HG03064 (cell line): ENCODE results near the gene SPEM2.
"Not testable (repeated sequence)": the region's sequence is repeated elsewhere in the genome, so short reads cannot be mapped to it uniquely, and the experiment has no call there.

ENCODE experiments used
- ATAC-seq: cut with Tn5 transposase; IDR thresholded peaks from one replicate; pipeline ENCODE4 v1.9.1; 2021; ENCODE audit warnings: low read depth; ENCODE audit not compliant: unreplicated experiment

Gene SPEM2

DNA sequence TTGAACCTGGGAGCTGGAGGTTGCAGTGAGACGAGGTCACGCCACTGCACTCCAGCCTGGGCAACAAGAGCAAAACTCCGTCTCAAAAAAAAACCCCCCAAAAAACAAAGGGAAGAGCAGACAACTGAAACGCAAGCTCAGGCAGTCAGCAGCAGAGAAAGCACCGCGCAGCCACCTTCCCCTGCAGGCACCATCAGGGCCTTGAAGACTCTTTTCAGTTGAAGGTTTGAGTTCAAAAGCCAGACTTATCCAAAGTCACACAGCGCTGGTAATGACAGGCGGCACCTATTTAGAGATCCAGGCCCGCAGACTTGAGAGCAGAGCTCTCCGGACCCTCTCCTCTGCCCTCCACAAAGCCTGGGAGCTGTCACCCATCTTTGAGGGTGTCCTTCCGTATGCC lies 42.9 kb downstream of the SPEM2 start:
- no peak for ATAC-seq

DNA sequence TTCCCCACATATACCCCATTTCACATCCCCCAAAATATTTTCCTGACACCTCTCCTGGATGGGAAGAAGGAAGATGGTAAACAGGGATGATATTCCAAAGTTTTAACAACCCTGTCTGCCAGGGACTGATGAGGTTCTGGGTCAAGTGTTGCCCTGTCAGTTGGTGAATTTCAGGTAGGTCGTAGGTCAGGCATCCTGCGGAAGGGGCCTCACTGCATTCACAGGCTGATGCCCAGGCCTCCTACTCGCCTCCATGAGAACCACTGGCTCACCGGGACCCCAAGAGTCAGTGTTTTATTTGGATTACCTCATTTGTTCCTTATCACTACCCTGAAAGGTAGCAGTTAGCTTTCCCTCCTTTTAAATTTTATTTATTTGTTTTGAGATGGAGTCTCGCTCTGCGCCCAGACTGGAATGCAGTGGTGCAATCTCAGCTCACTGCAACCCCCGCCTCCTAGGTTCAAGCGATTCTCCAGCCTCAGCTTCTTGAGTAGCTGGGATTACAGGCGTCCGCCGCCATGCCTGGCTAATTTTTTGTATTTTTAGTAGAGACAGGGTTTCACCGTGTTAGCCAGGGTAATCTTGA lies 43.5 kb downstream of the SPEM2 start:
- ATAC-seq = no peak

DNA sequence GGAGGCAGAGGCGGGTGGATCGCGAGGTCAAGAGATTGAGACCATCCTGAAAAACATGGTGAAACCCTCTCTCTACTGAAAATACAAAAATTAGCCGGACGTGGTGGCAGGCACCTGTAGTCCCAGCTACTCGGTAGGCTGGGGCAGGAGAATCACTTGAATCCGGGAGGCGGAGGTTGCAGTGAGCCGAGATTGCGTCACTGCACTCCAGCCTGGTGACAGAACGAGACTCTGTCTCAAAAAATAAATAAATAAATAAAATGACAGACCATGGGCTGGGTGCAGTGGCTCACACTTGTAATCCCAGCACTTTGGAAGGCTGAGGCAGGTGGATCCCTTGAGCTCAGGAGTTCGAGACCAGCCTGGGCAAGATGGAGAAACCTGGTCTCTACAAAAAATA lies 44.4 kb downstream of the SPEM2 start:
- not testable (repeated sequence) for ATAC-seq

DNA sequence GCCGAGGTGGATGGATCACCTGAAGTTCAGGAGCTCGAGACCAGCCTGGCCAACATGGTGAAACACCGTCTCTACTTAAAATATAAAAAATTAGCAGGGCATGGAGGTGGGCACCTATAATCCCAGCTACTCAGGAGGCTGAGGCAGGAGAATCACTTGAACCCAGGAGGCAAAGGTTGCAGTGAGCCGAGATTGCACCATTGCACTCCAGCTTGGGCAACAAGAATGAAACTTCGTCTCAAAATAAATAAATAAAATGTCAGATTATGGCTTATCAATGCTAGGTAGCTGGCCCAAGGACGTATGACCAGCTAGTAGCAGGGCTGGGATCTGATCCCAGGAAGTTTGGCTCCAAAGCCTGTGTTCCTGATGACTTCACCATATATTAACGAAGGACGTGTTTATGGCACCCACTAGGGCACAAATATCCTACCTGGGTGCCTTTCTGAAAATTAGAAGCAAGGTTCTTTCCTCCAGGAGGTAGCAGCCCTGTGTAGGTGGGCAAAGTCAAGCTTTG lies 45.1 kb downstream of the SPEM2 start:
- not testable (repeated sequence) for ATAC-seq

DNA sequence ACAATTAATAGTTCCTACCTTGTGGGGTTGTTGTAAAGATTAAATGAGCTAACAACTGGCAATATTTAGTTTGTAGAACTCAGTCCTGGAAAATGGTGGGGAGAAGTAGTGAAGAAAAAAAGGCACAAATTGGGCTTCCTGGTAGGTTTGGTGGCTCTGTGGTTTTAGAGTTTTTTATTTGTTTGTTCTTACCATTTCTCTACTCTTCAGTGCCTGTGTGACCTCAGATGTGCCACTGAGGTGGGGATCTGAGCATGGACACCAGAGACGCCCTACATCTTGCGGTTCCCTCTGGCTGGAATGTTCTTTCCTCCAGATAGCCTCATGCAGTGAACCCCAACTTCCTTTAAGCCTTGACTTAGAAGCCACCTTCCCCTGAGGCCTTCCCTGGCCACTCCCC lies 46.3 kb downstream of the SPEM2 start:
- ATAC-seq = no peak

DNA sequence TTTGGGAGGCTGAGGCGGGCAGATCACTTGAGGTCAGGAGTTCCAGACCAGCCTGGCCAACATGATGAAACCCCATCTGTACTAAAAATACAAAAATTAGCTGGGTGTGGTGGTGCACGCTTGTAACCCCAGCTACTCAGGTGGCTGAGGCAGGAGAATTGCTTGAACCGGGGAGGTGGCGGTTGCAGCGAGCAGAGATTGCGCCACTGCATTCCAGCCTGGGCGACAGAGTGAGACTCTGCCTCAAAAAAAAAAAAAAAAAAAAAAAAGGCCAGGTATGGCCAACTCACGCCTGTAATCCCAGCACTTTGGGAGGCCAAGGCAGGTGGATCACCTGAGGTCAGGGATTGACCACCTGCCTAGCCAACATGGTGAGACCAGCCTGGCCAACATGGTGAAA lies 49.4 kb downstream of the SPEM2 start:
- ATAC-seq = not testable (repeated sequence)

DNA sequence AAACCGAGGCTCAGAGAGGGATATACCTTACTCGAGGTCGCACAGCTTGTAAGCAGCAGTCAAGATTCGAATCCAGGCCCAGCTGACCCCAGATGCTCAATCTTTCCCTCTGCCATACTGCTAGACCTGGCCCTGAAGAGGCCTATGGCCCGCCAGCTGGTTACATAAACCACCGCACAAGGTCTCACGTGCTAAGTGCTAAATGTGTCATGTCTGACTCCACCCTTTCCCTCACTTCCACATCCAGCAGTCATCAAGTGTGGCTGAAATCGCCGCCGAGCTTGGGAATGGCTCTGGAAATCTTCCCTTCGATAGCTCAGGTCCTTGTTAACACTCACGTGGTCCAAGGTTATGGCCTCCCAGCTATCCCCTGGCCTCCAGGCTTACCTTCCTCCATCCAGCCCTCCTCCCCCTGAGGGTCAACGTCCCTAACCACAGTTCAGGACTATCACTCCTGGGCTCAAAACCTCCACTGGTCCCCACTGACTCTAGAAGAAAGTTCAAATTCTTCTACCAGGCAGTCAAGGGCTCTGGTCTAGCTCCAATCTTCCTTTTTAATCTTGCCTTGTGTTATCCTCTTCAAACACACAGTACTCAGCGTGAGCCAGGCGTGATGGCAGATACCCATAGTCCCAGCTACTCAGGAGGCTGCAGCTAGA lies 50.5 kb downstream of the SPEM2 start:
- ATAC-seq = no peak

DNA sequence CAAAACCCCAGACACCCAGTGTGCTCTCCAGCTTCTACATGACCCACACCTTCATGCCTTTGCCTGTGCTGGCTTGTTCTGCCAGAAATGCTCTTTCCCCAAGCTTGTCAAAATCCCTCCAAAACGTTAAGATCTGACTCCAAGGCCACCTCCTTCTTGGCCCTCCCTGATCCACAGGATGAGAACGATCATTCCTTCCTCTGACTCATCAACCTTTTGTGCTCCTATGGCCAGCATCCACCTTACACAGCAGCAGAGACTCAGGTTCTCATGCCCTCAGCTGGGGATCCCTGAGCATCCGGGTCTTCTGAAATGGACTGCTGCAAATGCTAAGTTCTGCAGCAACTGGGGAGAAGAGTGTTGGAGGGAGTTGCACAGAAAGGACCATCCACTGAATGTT lies 51.1 kb downstream of the SPEM2 start:
- ATAC-seq = no peak

DNA sequence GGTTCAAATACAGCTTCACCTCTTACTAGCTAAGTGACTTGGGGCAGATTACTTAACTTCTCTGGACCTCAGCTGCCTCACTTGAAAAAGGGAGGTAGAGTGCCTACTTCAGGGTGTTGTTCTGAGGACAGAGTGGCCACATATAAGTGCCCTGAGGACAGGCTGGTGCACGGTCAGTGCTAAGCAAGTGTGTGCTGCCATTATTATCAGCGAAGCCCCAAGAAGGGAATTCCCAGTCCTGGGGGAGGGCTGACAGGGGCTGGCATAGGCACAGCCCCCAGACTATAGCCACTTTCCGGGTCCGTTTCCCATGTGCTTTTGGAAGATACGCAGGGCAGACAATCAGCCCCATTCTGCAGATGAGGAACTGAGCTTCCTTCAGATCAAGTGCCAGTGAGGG lies 51.5 kb downstream of the SPEM2 start:
- ATAC-seq = no peak
